Measurements from ENCODE around the gene TRIP10.

GRCh38 chr19:6713773-6714692 is 25.4 kb upstream of the TRIP10 start:
- TF ChIP-seq CTCF (IDR thresholded peaks at IDR 0.05; ENCODE audit: low read depth, low read length, missing input control) = no peak
- TF ChIP-seq YY1 (IDR thresholded peaks at IDR 0.05) = no peak
- TF ChIP-seq JUND (IDR thresholded peaks at IDR 0.05) = no peak
- no peak for TF ChIP-seq ATF3 (IDR thresholded peaks at IDR 0.05)
- TF ChIP-seq SP1 (IDR thresholded peaks at IDR 0.05) = no peak
- TF ChIP-seq MAX (IDR thresholded peaks at IDR 0.05) = no peak
- TF ChIP-seq TAF1 (conservative IDR thresholded peaks at IDR 0.05) = no peak
- no peak for TF ChIP-seq ZBTB33 (IDR thresholded peaks at IDR 0.05)
- no peak for TF ChIP-seq HNF4G (IDR thresholded peaks at IDR 0.05)
- TF ChIP-seq RXRA (IDR thresholded peaks at IDR 0.05) = no peak
